Dendritic cell treated with granulocyte-macrophage colony-stimulating factor and Interleukin-4, amounts not matched to agents 40 ng/mL and 50 ng/mL, for 4 days (primary cell): ENCODE results near the gene CARD10.

Experiments
- H3K27ac Mint-ChIP-seq: one replicate; pipeline ENCODE4 v1.8.0; 2022; ENCODE audit warnings: mild to moderate bottlenecking, mixed read lengths
- H3K27me3 Mint-ChIP-seq: one replicate; pipeline ENCODE4 v1.8.0; 2022; ENCODE audit warnings: mild to moderate bottlenecking, mixed read lengths
- H3K36me3 Mint-ChIP-seq: one replicate; pipeline ENCODE4 v1.8.0; 2022; ENCODE audit warnings: low read depth, mixed read lengths
- H3K4me1 Mint-ChIP-seq: one replicate; pipeline ENCODE4 v1.8.0; 2022; ENCODE audit warnings: low read depth, mixed read lengths
- H3K4me3 Mint-ChIP-seq: one replicate; pipeline ENCODE4 v1.8.0; 2022; ENCODE audit warnings: mild to moderate bottlenecking, moderate library complexity, mixed read lengths
- H3K9me3 Mint-ChIP-seq: one replicate; pipeline ENCODE4 v1.8.0; 2022; ENCODE audit warnings: mixed read lengths
- intact Hi-C: fragments of 100-400 bp; cut with micrococcal nuclease; formaldehyde crosslinking; loops from one replicate; pipeline ENCODE4 v1.15.0; 2022

Gene CARD10

GRCh38 chr22:37485395-37486223 is 33.6 kb downstream of the CARD10 start:
- H3K36me3 Mint-ChIP-seq, result peaks cover 49% of the 10 kb centered on the region
- peak overlapping the region; percentile 94 for H3K4me3 Mint-ChIP-seq
- no peaks in the 10 kb centered on the region for H3K9me3 Mint-ChIP-seq
- intact Hi-C loops, result no loop called here
- H3K27me3 Mint-ChIP-seq, result peaks cover 13% of the 10 kb centered on the region
- H3K27ac Mint-ChIP-seq, result peak overlapping the region; percentile 89
- peaks cover 64% of the 10 kb centered on the region for H3K4me1 Mint-ChIP-seq

GRCh38 chr22:37484480-37485394 is 34.5 kb downstream of the CARD10 start:
- peaks cover 6% of the 10 kb centered on the region for H3K27me3 Mint-ChIP-seq
- peak overlapping the region; percentile 89 for H3K27ac Mint-ChIP-seq
- no peaks in the 10 kb centered on the region for H3K9me3 Mint-ChIP-seq
- H3K36me3 Mint-ChIP-seq, result peaks cover 56% of the 10 kb centered on the region
- H3K4me1 Mint-ChIP-seq, result peaks cover 70% of the 10 kb centered on the region
- intact Hi-C loops, result no loop called here
- H3K4me3 Mint-ChIP-seq, result peak overlapping the region; percentile 94

- peaks cover 73% of the 10 kb centered on the region for H3K36me3 Mint-ChIP-seq
- H3K27ac Mint-ChIP-seq, result peak overlapping the region; percentile 89
- H3K9me3 Mint-ChIP-seq, result no peaks in the 10 kb centered on the region
- peaks cover 70% of the 10 kb centered on the region for H3K4me1 Mint-ChIP-seq
- intact Hi-C loops, result no loop called here
- H3K27me3 Mint-ChIP-seq, result no peaks in the 10 kb centered on the region
- H3K4me3 Mint-ChIP-seq, result peak overlapping the region; percentile 94
Observed at GRCh38 chr22:37483050-37483449, 36.2 kb downstream of the CARD10 start.

- H3K9me3 Mint-ChIP-seq, result no peaks in the 10 kb centered on the region
- peak overlapping the region; percentile 9 for H3K27ac Mint-ChIP-seq
- H3K36me3 Mint-ChIP-seq, result peaks cover 81% of the 10 kb centered on the region
- H3K4me1 Mint-ChIP-seq, result peaks cover 64% of the 10 kb centered on the region
- no peaks in the 10 kb centered on the region for H3K27me3 Mint-ChIP-seq
- H3K4me3 Mint-ChIP-seq, result no peak overlapping the region
- intact Hi-C loops, result no loop called here
Observed at GRCh38 chr22:37482244-37482643, 37.0 kb downstream of the CARD10 start.

GRCh38 chr22:37481347-37481907 is 37.8 kb downstream of the CARD10 start:
- peak overlapping the region; percentile 53 for H3K27ac Mint-ChIP-seq
- no peaks in the 10 kb centered on the region for H3K27me3 Mint-ChIP-seq
- no peaks in the 10 kb centered on the region for H3K9me3 Mint-ChIP-seq
- no peak overlapping the region for H3K4me3 Mint-ChIP-seq
- H3K36me3 Mint-ChIP-seq, result peaks cover 89% of the 10 kb centered on the region
- intact Hi-C loops, result no loop called here
- peaks cover 56% of the 10 kb centered on the region for H3K4me1 Mint-ChIP-seq

GRCh38 chr22:37480387-37481346 is 38.5 kb downstream of the CARD10 start:
- H3K4me3 Mint-ChIP-seq, result peak overlapping the region; percentile 11
- H3K9me3 Mint-ChIP-seq, result no peaks in the 10 kb centered on the region
- no peaks in the 10 kb centered on the region for H3K27me3 Mint-ChIP-seq
- intact Hi-C loops, result no loop called here
- peaks cover 94% of the 10 kb centered on the region for H3K36me3 Mint-ChIP-seq
- H3K27ac Mint-ChIP-seq, result peak overlapping the region; percentile 53
- peaks cover 54% of the 10 kb centered on the region for H3K4me1 Mint-ChIP-seq

GRCh38 chr22:37479196-37479595 is 40.0 kb downstream of the CARD10 start:
- Mint-ChIP-seq H3K9me3 (no peaks in the 10 kb centered on the region), H3K4me1 (peaks cover 41% of the 10 kb centered on the region), H3K36me3 (peaks cover 95% of the 10 kb centered on the region), H3K4me3 (no peak overlapping the region), H3K27me3 (no peaks in the 10 kb centered on the region), H3K27ac (no peak overlapping the region)
- intact Hi-C loops, result no loop called here

- Mint-ChIP-seq H3K27ac (no peak overlapping the region), H3K9me3 (no peaks in the 10 kb centered on the region), H3K27me3 (no peaks in the 10 kb centered on the region), H3K4me3 (no peak overlapping the region), H3K4me1 (peaks cover 17% of the 10 kb centered on the region), H3K36me3 (peaks cover 97% of the 10 kb centered on the region)
- intact Hi-C loops, result no loop called here
Observed at GRCh38 chr22:37476389-37477329, 42.6 kb downstream of the CARD10 start.

- peaks cover 100% of the 10 kb centered on the region for H3K36me3 Mint-ChIP-seq
- H3K4me1 Mint-ChIP-seq, result no peaks in the 10 kb centered on the region
- intact Hi-C loops, result no loop called here
- no peaks in the 10 kb centered on the region for H3K9me3 Mint-ChIP-seq
- H3K27ac Mint-ChIP-seq, result no peak overlapping the region
- no peaks in the 10 kb centered on the region for H3K27me3 Mint-ChIP-seq
- H3K4me3 Mint-ChIP-seq, result no peak overlapping the region
Observed at GRCh38 chr22:37474447-37475090, 44.6 kb downstream of the CARD10 start.

GRCh38 chr22:37473437-37473946 is 45.7 kb downstream of the CARD10 start:
- no peaks in the 10 kb centered on the region for H3K9me3 Mint-ChIP-seq
- H3K27ac Mint-ChIP-seq, result no peak overlapping the region
- H3K4me3 Mint-ChIP-seq, result no peak overlapping the region
- H3K36me3 Mint-ChIP-seq, result peaks cover 100% of the 10 kb centered on the region
- H3K4me1 Mint-ChIP-seq, result no peaks in the 10 kb centered on the region
- no peaks in the 10 kb centered on the region for H3K27me3 Mint-ChIP-seq
- intact Hi-C loops, result no loop called here

GRCh38 chr22:37472418-37473006 is 46.7 kb downstream of the CARD10 start:
- Mint-ChIP-seq H3K4me3 (no peak overlapping the region), H3K27ac (no peak overlapping the region), H3K36me3 (peaks cover 100% of the 10 kb centered on the region), H3K9me3 (no peaks in the 10 kb centered on the region), H3K4me1 (no peaks in the 10 kb centered on the region), H3K27me3 (no peaks in the 10 kb centered on the region)
- intact Hi-C loops, result no loop called here
